HT1080 (cell line): ENCODE data around the gene AHSG. TPM values are rescaled to one million over a fixed set of nuclear protein-coding genes. Genes with fewer than 3 reads are reported as not detected.
A peak's percentile ranks its signal among the peaks of the same experiment; 100 is the strongest.
"Not testable (repeated sequence)": the region's sequence is repeated elsewhere in the genome, so short reads cannot be mapped to it uniquely, and the experiment has no call there.

ENCODE experiments used
- DNase-seq: peaks from one replicate; pipeline ENCODE4 v3.0.0-alpha.2; 2015; ENCODE audit warnings: low read depth
- polyA plus RNA-seq, 2 experiments: library from polyadenylated mRNA; depleted of rRNA; stranded (reverse); fragments of >200 nt; gene quantifications; 2 replicates each; pipeline ENCODE4 v1.2.3, GENCODE V29; 2015
- total RNA-seq: library from RNA; depleted of rRNA; stranded (reverse); fragments of >200 nt; shearing (Covaris generic); gene quantifications from 2 replicates; pipeline ENCODE4 v1.2.3, GENCODE V29; 2014; rRNA removed

The AHSG gene
- 0.32 TPM in 1 of 2 replicates, not detected in the other for total RNA-seq
- polyA plus RNA-seq (2015; cell fraction: cytosol; rRNA removed): 0.05 and 0.09 TPM in 2 replicates
- 0.12 and 0.44 TPM in 2 replicates for polyA plus RNA-seq (2015; cell fraction: nucleus; rRNA removed)

- DNase-seq: no peak
Measured at GRCh38 chr3:186612721-186613636, at the start of gene AHSG. Gene AHSG, plus strand, starts transcription at chr3:186613060. Its CDS starts 82 bp downstream, at chr3:186613142.

GRCh38 chr3:186564586-186564985 lies 48.3 kb upstream of the AHSG start:
- no peak for DNase-seq

- DNase-seq: no peak
Measured at GRCh38 chr3:186566772-186567071, 46.1 kb upstream of the AHSG start.

- DNase-seq: peak; percentile 93
Measured at GRCh38 chr3:186567072-186567921, 45.6 kb upstream of the AHSG start, which contains the start of gene TBCCD1. Gene TBCCD1, minus strand, starts transcription at chr3:186567339. Its CDS starts 3,010 bp downstream, at chr3:186564329.

DNA sequence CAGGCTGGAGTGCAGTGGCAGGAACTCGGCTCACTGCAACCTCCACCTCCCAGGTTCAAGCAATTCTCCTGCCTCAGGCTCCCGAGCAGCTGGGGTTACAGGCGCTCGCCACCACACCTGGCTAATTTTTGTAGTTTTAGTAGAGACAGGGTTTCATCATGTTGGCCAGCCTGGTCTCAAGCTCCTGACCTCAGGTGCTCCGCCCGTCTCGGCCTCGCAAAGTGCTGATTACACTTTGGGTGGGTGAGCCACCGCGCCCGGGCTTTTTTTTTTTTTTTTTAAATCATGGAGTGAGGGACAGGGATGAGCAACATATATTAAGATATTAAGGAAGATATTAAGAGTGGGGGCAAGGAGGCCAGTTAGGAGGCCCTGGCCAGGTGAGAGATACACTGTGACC lies 43.5 kb upstream of the AHSG start:
- not testable (repeated sequence) for DNase-seq

DNA sequence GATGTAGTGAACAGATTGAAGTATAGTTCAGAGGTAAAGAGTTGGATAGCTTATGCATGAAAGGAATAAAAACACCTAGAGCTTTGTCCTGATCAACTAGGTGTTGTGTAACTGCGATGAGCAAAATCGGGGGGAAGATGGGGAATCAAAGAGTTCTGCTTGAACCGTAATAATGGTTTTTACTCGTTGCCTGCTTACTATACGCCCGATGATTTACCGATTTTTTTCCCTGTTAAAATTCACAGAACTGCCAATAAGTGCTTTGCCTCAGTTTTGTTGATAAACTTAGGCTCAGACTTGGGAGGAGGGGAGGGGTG lies 43.1 kb upstream of the AHSG start:
- DNase-seq: no peak

DNA sequence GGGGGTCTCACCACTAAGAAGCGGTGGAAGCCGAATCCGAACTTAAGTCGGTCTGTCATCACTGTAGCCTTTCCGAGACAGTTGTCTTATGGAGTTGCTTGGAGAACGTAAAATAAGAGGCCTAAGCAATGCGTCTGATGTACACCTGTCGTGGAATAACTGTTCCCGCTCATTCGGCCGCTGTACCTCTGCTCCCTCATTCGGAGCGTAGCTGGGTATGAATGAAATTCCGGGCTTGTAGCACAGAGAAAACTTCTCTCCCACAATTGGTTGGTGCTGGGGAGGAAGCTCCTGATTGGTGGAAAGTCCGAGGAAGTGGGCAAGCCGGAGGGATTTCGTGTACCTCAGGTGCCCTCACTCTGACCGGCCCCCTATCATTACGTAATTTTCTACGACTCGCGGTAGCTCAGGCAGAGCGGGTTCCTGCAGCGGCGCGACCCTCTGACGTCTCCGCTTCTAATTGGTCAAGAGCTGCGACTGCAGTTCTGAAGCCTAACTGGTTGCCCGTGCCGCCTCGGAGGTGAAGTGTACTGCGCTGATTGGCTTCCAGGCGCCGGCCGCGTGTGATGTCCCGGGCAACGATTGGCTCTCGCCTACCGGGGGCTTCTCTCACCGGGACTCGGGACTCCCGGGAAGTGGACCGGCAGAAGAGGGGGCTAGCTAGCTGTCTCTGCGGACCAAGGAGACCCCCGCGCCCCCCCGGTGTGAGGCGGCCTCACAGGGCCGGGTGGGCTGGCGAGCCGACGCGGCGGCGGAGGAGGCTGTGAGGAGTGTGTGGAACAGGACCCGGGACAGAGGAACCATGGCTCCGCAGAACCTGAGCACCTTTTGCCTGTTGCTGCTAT lies 42.5 kb upstream of the AHSG start, which contains the start of gene DNAJB11:
TSS of gene DNAJB11 (plus strand) at position 625 of the 845 bp plus-strand sequence. CDS start at position 803, 178 bp downstream.
- DNase-seq: peak; percentile 100

- DNase-seq: no peak
Measured at GRCh38 chr3:186570941-186571643, 41.8 kb upstream of the AHSG start.

- DNase-seq: no peak
Measured at GRCh38 chr3:186571644-186572013, 41.2 kb upstream of the AHSG start.

DNA sequence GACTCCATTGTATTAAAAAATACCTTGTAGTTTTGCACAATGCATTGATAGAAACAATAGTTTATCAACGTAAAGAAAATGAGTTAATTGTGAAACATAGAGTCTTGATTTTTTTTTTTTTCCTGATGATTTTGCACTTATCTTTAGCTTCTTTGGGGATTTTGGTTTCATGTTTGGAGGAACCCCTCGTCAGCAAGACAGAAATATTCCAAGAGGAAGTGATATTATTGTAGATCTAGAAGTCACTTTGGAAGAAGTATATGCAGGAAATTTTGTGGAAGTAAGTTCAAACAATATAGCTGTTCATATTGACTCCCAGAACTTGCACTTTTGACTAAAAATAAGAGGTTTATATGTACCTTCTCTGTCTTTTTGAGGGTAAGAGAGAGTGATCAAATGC lies 35.3 kb upstream of the AHSG start:
- no peak for DNase-seq

DNA sequence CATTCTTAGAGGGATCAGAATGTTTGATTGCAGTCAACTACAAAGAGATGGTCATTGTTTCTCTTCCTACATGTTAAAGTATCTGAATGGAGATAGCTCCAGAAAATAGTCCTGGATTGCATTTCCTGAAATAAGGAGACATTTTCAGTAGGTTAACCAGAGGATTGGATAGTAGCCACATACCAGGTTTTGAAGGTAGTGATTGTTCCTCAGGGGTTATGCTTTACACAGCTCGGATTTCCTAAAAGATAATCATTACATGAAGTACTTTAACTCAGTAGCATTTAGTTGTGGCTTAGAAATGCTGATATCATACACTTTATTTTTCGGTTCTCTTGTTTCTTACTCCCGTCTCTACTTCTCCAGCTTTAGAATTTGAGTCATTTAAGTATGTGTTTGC lies 32.1 kb upstream of the AHSG start:
- no peak for DNase-seq

DNA sequence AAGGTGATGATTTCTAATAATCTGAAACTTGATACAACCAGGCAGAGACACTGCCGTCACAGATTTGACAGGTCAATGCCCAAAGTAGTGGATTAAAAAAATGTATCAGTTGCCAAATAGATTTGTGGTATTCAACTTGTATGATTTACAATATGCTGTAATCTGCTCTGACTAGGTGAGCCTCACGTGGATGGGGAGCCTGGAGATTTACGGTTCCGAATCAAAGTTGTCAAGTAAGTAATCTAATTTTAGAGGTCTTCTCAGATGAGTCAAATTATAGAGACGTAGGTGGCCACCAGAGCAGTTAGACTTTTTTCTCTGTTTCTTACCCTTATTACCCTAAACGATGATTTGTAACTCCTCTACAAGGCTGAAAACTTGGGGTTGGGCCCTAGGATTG lies 30.3 kb upstream of the AHSG start:
- DNase-seq: no peak

DNA sequence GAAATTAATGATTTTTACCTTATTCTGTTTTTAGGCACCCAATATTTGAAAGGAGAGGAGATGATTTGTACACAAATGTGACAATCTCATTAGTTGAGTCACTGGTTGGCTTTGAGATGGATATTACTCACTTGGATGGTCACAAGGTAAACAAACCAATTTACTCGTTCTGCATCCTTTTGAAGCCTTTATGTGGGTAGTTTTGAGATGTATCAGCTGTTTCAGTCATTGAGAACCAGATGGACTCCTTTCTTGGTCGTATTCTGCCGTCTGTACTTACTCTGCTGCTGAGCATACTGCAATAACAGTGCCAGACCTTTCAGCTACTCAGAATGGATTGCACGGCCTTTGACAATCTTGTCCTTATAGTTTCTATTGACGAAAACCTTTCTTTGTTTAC lies 29.0 kb upstream of the AHSG start:
- no peak for DNase-seq

DNA sequence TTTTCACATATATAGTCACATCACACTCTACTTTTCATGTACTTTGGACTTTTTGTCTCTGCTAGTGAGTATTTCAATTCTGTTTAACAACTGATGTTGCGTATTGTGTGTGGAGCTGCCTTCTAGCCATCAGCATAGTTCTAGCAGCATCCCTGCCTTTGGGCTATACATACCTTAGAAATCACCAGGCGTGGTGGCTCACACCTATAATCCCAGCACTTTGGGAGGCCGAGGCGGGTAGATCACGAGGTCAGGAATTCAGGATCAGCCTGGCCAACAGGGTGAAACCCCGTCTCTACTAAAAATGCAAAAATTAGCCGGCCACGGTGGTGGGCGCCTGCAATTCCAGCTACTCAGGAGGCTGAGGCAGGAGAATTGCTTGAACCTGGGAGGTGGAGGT lies 26.6 kb upstream of the AHSG start:
- not testable (repeated sequence) for DNase-seq

GRCh38 chr3:186587183-186587582 lies 25.7 kb upstream of the AHSG start:
- no peak for DNase-seq

DNA sequence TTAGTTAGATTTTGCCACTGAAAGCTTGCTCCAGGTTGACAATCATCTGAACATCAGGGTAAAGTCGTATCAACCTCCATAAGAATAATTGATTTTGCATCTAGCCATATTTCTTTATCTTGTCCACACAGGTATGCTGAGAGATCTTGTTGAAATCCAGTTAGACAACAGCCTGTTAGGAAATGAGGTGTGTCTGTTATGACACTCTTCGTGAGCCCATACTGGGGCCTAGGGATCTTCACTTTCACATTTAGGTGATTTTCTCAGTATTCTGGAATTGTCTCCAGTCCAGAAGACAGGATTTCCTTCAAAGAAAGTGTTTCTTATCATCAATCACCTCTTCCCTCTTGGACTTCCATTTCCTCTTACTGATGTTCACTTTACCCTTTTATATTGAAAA lies 24.2 kb upstream of the AHSG start:
- DNase-seq: no peak

GRCh38 chr3:186589121-186589520 lies 23.7 kb upstream of the AHSG start:
- no peak for DNase-seq

DNA sequence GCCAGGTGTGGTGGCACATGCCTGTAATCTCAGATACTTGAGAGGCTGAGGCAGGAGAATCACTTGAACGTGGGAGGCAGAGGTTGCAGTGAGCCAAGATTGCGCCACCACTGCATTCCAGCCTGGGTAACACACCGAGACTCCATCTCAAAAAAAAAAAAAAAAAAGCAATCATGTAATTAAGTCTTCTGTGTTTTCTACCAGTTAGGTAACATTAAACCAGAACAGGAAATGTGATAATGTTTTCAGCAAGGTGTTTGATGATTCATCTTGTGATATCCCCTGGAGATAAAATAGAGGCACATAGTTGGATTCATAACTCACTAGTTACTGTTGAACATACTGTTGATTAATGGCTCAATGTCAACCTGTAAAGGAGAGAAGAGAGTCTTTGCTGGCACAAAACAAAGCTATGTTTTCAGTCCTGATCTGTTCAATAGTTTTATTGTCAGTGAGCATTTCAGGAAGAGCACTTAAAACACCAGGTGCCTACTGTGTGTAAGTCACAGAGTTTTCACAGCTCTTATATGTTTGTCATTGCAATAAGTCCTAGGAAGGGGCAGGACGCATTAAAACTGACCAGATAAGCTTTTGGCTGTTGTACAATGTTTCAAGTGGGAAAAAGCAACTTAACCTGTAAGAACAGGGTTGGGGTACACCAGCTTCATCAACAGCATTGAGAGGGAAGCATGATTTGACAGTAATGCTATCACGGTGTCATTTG lies 22.8 kb upstream of the AHSG start:
- DNase-seq: peak; percentile 65

- no peak for DNase-seq
Measured at GRCh38 chr3:186590580-186591295, 22.1 kb upstream of the AHSG start.
